HG03060 (cell line): ENCODE data around the gene ZNRF1.
"Not testable (repeated sequence)": the region's sequence is repeated elsewhere in the genome, so short reads cannot be mapped to it uniquely, and the experiment has no call there.

Source experiments
- ATAC-seq: cut with Tn5 transposase; IDR thresholded peaks from one replicate; pipeline ENCODE4 v1.9.1; 2021; ENCODE audit warnings: low read depth, moderate number of reproducible peaks; ENCODE audit not compliant: unreplicated experiment

Gene ZNRF1

GRCh38 chr16:75025761-75026160 is 26.9 kb downstream of the ZNRF1 start:
- no peak for ATAC-seq

- not testable (repeated sequence) for ATAC-seq
These were observed 27.5 kb downstream of the ZNRF1 start for GRCh38 chr16:75026239-75026891.

GRCh38 chr16:75026892-75027391 is 28.1 kb downstream of the ZNRF1 start:
- no peak for ATAC-seq

- no peak for ATAC-seq
These were observed 28.9 kb downstream of the ZNRF1 start for GRCh38 chr16:75027520-75028300.

GRCh38 chr16:75028544-75029135 is 29.8 kb downstream of the ZNRF1 start:
- ATAC-seq, result no peak

- no peak for ATAC-seq
These were observed 31.0 kb downstream of the ZNRF1 start for GRCh38 chr16:75029854-75030253.

GRCh38 chr16:75032655-75033054 is 33.8 kb downstream of the ZNRF1 start:
- ATAC-seq, result no peak

- ATAC-seq, result no peak
These were observed 36.7 kb downstream of the ZNRF1 start for GRCh38 chr16:75035410-75035968.

- ATAC-seq, result no peak
These were observed 39.4 kb downstream of the ZNRF1 start for GRCh38 chr16:75038036-75038858.

GRCh38 chr16:75039941-75040340 is 41.1 kb downstream of the ZNRF1 start:
- no peak for ATAC-seq

- no peak for ATAC-seq
These were observed 43.8 kb downstream of the ZNRF1 start for GRCh38 chr16:75042426-75043174.

- no peak for ATAC-seq
These were observed 44.5 kb downstream of the ZNRF1 start for GRCh38 chr16:75043175-75043895.

GRCh38 chr16:75044800-75045361 is 46.1 kb downstream of the ZNRF1 start:
- no peak for ATAC-seq

GRCh38 chr16:75045424-75045823 is 46.6 kb downstream of the ZNRF1 start:
- no peak for ATAC-seq

- no peak for ATAC-seq
These were observed 49.2 kb downstream of the ZNRF1 start for GRCh38 chr16:75048054-75048453.

GRCh38 chr16:75048530-75048929 is 49.7 kb downstream of the ZNRF1 start:
- no peak for ATAC-seq

GRCh38 chr16:75052481-75053202 is 53.8 kb downstream of the ZNRF1 start:
- no peak for ATAC-seq
